ENCODE measurements around the gene FUT4. TPM values are rescaled to one million over a fixed set of nuclear protein-coding genes. Genes with fewer than 3 reads are reported as not detected.
A peak's percentile ranks its signal among the peaks of the same experiment; 100 is the strongest.

Gene FUT4
- total RNA-seq, 2 donors from 2014 or later = 5.2 to 6.5 TPM

DNA sequence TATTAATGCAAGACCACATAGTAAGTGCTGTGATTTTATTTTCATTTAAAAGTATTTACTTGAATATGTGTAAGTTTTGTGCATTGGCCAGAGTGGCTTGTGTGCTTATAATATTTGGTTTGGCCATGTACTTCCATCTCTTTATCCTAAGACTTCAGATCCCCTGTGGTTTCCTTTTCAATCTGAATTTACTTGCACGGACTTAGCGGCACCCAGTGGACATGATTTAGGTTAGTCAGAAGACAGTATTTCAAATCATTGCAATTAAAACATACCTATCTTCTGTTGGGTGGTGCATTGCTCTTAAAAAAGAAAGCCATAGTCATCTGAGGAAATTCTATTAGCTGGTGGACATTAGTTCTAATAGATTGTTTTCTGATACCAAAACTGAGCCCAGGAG, 54.2 kb downstream of the FUT4 start:
- intact Hi-C loops (cut with DNase I) = loop anchor here (10.0 kb wide), 1 partner anchor 73 kb away; no protein-coding TSS in a partner anchor
- TF ChIP-seq, protein P1, sequence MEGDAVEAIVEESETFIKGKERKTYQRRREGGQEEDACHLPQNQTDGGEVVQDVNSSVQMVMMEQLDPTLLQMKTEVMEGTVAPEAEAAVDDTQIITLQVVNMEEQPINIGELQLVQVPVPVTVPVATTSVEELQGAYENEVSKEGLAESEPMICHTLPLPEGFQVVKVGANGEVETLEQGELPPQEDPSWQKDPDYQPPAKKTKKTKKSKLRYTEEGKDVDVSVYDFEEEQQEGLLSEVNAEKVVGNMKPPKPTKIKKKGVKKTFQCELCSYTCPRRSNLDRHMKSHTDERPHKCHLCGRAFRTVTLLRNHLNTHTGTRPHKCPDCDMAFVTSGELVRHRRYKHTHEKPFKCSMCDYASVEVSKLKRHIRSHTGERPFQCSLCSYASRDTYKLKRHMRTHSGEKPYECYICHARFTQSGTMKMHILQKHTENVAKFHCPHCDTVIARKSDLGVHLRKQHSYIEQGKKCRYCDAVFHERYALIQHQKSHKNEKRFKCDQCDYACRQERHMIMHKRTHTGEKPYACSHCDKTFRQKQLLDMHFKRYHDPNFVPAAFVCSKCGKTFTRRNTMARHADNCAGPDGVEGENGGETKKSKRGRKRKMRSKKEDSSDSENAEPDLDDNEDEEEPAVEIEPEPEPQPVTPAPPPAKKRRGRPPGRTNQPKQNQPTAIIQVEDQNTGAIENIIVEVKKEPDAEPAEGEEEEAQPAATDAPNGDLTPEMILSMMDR (IDR thresholded peaks at IDR 0.05) = peak in 2 of 4 experiments; percentile 17 to 51
- TF ChIP-seq POLR2A (IDR thresholded peaks at IDR 0.05) = no peak
- Histone ChIP-seq H3K9me3 (no peaks in the 10 kb centered on the region), H3K27ac (no peak overlapping the region), H3K36me3 (no peaks in the 10 kb centered on the region), H3K4me3 (no peak overlapping the region), H3K4me1 (replicated peaks) (no peaks in the 10 kb centered on the region), H3K27me3 (replicated peaks; ENCODE audit: insufficient read depth) (no peaks in the 10 kb centered on the region)
- 60% methylated on average over 2 of the region's 2 CpGs for WGBS
- no peak for DNase-seq (ENCODE audit: low spot score)

Other genes starting within 250 kb of the FUT4 start
- not detected for gene IZUMO1R, start 239.3 kb upstream of the FUT4 start, total RNA-seq
- gene GPR83, start 142.5 kb upstream of the FUT4 start, total RNA-seq = not detected
- gene MRE11, start 50.1 kb upstream of the FUT4 start, total RNA-seq = 10 to 100 TPM; 12.3 to 14.1 TPM
- gene ANKRD49, start 49.9 kb upstream of the FUT4 start, total RNA-seq = 10 to 100 TPM; 11.6 to 15.6 TPM
- gene C11orf97, start 31.5 kb upstream of the FUT4 start, total RNA-seq = not detected
- gene PIWIL4, start 23.4 kb downstream of the FUT4 start, total RNA-seq = 10 to 100 TPM in 1 of 2 donors, under 1 TPM in 1; 0.82 to 17.2 TPM
- 10 to 100 TPM; 49.2 to 67.2 TPM for gene AMOTL1, start 224.4 kb downstream of the FUT4 start, total RNA-seq